Activated CD4-positive, alpha-beta T cell treated with anti-CD3 and anti-CD28 coated beads, Interleukin-2, amount 50 U/mL, for 48 hours (primary cell): ENCODE results near the gene TLNRD1.

Experiments
- DNase-seq, 2 experiments: peaks; one replicate each; pipeline ENCODE4 v3.0.0-alpha.2; 2020

The TLNRD1 gene

GRCh38 chr15:81002331-81003096 is 1.8 kb downstream of the TLNRD1 start:
- DNase-seq = no peak

- DNase-seq = no peak
These were observed 2.3 kb downstream of the TLNRD1 start for GRCh38 chr15:81003097-81003350.

- DNase-seq = no peak
These were observed 5.4 kb downstream of the TLNRD1 start for GRCh38 chr15:81006124-81006523.

GRCh38 chr15:81007428-81008064 is 6.8 kb downstream of the TLNRD1 start:
- no peak for DNase-seq

- no peak for DNase-seq
These were observed 7.6 kb downstream of the TLNRD1 start for GRCh38 chr15:81008312-81008711.

- DNase-seq = no peak
These were observed 9.4 kb downstream of the TLNRD1 start for GRCh38 chr15:81010086-81010485.

GRCh38 chr15:81011593-81011992 is 10.9 kb downstream of the TLNRD1 start:
- DNase-seq = no peak

- no peak for DNase-seq
These were observed 11.9 kb downstream of the TLNRD1 start for GRCh38 chr15:81012588-81012987.

GRCh38 chr15:81013396-81013929 is 12.7 kb downstream of the TLNRD1 start:
- no peak for DNase-seq

GRCh38 chr15:81014446-81015093 is 13.8 kb downstream of the TLNRD1 start:
- no peak for DNase-seq

GRCh38 chr15:81015621-81016488 is 15.1 kb downstream of the TLNRD1 start:
- DNase-seq = no peak

GRCh38 chr15:81016489-81017068 is 15.9 kb downstream of the TLNRD1 start:
- DNase-seq = no peak

- DNase-seq = no peak
These were observed 17.5 kb downstream of the TLNRD1 start for GRCh38 chr15:81018197-81018596.

- no peak for DNase-seq
These were observed 20.6 kb downstream of the TLNRD1 start for GRCh38 chr15:81021321-81021720.

- DNase-seq = peak; percentile 42 to 49
These were observed 23.0 kb downstream of the TLNRD1 start for GRCh38 chr15:81023483-81024264.

GRCh38 chr15:81024265-81024872 is 23.6 kb downstream of the TLNRD1 start:
- DNase-seq = peak in 1 of 2 experiments; percentile 11

- DNase-seq = no peak
These were observed 24.2 kb downstream of the TLNRD1 start for GRCh38 chr15:81024936-81025335.

GRCh38 chr15:81025721-81026370 is 25.1 kb downstream of the TLNRD1 start:
- no peak for DNase-seq

GRCh38 chr15:81026836-81027599 is 26.3 kb downstream of the TLNRD1 start:
- DNase-seq = no peak
